Fibroblast of the aortic adventitia (primary cell): ENCODE measurements around the gene SETD2. TPM values are rescaled to one million over a fixed set of nuclear protein-coding genes. Genes with fewer than 3 reads are reported as not detected.

Experiments used
- DNase-seq: peaks from one replicate; pipeline ENCODE4 v3.0.0-alpha.2; 2010; ENCODE audit warnings: low read depth
- H3K4me3 ChIP-seq: 2 replicates; pipeline ENCODE4 v1.5.1; 2011; ENCODE audit warnings: low read depth, mild to moderate bottlenecking, control low read depth, low read length, moderate library complexity
- total RNA-seq: library from RNA; depleted of rRNA; stranded (reverse); fragments of >200 nt; gene quantifications from 2 replicates; pipeline ENCODE4 v1.2.3, GENCODE V29; 2012; ENCODE audit warnings: low replicate concordance
- TF ChIP-seq, protein P1 (sequence below): IDR thresholded peaks from 2 replicates; pipeline ENCODE4 v1.5.1; 2011; ENCODE audit warnings: mild to moderate bottlenecking, low read length, control low read depth, inconsistent platforms; ENCODE audit not compliant: insufficient read depth

SETD2 gene
- total RNA-seq, 1 donor, result 37.6 TPM

DNA sequence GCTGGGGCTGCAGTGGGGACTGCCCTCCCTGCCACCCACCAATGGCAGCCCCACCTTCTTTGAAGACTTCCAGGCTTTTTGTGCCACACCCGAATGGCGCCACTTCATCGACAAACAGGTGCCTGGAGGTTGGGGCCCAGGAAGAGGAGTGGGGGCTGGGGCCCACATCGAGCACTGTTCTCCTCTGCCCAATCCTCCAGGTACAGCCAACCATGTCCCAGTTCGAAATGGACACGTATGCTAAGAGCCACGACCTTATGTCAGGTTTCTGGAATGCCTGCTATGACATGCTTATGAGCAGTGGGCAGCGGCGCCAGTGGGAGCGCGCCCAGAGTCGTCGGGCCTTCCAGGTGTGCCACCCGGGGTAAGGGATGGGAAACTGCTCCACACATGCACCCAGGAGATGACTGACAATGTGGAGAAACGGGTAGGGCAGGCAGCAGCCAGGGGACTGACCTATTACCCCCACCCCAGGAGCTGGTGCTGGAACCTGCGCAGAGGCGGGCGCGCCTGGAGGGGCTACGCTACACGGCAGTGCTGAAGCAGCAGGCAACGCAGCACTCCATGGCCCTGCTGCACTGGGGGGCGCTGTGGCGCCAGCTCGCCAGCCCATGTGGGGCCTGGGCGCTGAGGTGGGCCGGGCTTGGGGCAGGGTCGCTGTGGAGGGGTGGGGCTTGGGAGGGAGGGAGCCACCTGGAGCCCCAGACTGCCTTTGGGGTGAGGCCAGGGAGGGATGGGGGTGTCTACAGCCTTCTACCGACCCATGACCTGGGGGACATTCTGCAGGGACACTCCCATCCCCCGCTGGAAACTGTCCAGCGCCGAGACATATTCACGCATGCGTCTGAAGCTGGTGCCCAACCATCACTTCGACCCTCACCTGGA is 161.5 kb downstream of the SETD2 start:
- TF ChIP-seq, protein P1, sequence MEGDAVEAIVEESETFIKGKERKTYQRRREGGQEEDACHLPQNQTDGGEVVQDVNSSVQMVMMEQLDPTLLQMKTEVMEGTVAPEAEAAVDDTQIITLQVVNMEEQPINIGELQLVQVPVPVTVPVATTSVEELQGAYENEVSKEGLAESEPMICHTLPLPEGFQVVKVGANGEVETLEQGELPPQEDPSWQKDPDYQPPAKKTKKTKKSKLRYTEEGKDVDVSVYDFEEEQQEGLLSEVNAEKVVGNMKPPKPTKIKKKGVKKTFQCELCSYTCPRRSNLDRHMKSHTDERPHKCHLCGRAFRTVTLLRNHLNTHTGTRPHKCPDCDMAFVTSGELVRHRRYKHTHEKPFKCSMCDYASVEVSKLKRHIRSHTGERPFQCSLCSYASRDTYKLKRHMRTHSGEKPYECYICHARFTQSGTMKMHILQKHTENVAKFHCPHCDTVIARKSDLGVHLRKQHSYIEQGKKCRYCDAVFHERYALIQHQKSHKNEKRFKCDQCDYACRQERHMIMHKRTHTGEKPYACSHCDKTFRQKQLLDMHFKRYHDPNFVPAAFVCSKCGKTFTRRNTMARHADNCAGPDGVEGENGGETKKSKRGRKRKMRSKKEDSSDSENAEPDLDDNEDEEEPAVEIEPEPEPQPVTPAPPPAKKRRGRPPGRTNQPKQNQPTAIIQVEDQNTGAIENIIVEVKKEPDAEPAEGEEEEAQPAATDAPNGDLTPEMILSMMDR, result no peak
- no peak overlapping the region for H3K4me3 ChIP-seq
- no peak for DNase-seq

DNA sequence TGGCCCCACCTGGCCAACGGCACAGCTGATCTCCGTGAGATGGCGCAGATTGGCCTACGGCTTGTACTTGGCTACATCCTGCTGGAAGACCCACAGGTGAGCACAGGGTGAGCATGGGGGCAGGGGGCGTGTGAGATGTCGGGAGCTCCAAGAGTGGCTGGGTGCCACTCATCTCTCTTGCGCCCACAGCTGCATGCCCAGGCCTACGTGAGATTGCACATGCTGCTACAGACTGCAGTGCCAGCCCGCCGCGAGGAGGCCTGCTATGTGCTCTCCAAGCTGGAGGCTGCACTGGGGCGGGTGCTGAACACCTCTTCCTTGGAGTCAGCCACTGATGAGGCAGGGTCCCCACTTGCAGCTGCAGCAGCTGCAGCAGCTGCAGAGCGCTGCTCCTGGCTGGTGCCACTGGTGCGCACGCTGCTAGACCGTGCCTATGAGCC is 162.2 kb downstream of the SETD2 start:
- no peak for DNase-seq
- no peak overlapping the region for H3K4me3 ChIP-seq
- TF ChIP-seq, protein P1, result no peak

DNA sequence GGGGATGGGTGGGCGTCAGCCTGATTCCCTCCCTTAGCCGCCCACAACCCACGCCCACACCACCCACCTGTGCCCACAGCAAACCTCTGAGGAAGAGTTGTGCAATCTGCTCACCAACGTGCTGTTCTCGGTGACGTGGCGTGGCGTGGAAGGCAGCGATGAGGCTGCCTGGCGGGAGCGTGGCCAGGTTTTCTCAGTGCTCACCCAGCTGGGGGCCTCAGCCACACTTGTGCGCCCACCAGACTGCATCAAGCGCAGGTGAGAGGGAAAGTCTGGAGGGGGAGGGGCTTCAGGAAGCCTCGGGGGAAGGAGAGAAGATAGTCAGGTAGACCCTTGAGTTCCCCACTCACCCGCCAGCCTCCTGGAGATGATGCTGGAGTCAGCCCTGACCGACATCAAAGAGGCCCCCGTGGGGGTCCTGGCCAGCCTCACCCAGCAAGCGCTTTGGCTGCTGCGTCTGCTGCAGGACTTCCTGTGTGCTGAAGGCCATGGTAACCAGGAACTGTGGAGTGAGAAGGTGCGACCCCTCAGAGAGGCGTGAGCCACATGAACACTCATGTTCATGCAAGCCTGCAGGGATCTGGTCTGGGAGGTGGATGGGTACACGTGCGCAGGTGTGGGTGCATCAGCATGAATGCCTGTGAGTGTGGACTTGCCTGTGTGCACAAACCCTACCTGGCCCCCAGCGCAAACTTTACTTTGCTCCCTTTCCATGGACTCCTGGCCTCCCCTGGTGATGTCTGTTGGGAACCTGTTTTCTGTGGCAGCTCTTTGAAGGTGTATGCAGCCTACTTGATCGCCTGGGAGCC is 162.8 kb downstream of the SETD2 start:
- no peak for DNase-seq
- TF ChIP-seq, protein P1, result no peak
- H3K4me3 ChIP-seq, result no peak overlapping the region

DNA sequence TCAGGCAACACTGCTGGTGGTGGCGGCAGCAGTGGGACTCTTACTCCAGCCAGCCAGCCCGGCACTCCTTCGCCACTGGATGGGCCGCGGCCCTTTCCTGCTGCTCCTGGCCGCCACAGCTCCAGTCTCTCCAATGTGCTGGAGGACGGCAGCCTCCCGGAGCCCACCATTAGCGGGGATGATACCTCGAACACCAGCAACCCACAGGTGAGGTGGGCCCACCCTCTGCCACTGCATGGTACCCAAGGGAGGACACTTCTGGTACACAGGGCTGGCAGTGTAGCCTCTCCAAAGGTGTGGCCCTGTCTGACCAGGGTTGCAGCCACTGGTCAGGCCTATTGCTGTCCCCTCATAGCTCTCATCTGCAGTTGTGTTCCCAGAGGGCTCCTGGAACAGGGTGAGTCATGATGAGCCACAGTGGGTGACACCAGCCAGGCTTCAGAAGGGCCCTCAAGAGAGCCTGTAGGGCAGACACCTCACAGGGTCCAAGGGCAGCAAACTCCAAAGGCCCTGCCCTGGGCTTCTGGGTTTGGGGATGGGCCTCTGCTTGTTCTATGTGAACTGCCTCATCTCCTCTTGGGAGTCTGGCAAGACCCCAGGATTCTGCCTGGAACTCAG is 163.6 kb downstream of the SETD2 start:
- TF ChIP-seq, protein P1, result no peak
- DNase-seq, result no peak
- H3K4me3 ChIP-seq, result no peak overlapping the region

DNA sequence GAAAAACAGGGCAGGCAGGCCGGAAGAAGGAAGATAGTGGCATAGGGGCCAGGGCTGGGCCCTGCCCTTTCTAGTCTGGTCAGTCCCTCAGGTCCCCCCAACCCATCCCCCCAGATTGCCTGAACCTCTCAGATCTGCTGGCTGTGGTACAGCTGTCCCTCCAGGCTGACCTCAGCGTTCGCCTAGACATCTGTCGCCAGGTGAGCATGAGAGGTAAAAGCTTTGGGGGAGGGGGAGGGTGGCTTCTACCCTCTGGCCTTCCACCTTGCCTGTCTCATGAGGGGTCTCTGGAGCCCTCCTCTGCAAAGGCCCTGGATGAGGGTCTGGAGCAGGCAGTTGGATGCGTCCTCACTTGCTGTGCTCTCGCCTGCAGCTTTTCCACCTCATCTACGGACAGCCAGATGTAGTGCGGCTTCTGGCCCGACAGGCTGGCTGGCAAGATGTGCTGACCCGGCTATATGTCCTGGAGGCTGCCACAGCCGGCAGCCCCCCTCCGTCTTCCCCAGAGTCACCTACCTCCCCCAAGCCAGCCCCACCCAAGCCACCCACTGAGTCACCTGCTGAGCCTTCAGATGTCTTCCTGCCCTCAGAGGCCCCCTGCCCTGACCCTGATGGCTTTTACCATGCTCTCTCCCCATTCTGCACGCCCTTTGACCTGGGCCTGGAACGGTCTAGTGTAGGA is 164.3 kb downstream of the SETD2 start:
- no peak overlapping the region for H3K4me3 ChIP-seq
- TF ChIP-seq, protein P1, result no peak
- no peak for DNase-seq

DNA sequence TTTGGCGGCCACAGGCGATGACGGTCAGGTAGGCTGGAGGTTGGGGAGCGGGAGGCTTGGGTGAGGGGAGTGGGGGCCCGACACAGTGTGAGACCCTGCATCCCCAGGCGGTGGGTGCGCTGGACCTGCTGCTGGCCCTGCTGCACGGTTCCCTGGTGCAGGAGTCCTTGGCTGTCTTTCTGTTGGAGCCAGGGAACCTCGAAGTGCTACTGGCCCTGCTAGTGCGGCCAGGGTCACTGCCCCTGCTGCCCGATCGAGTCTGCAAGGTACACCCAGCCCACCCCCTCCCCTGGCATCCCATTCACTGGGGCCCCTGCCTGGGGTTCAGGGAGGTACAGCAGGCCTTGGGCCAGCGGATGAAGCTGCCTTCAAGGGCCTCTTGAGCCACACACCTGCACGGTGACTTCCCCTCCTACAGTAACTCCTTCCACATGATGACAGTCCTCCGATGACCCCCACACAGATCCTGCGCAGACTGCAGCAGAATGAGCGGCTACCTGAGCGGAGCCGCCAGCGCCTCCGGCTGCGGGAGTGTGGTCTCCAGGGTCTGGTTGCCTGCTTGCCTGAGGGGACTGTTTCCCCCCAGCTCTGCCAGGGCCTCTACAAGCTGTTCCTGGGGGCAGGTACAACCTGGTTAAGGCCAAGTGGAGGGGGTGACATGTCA is 164.9 kb downstream of the SETD2 start:
- TF ChIP-seq, protein P1, result no peak
- H3K4me3 ChIP-seq, result no peak overlapping the region
- DNase-seq, result no peak
